ENCODE measurements around the gene LYSET.

LYSET gene

GRCh38 chr14:93214598-93214997 lies 29.5 kb downstream of the LYSET start:
- no peaks in the 10 kb centered on the region for H3K79me2 ChIP-seq (ENCODE audit: insufficient read depth, low read length)
- H3K9me2 ChIP-seq (ENCODE audit: low read depth, low read length), result no peaks in the 10 kb centered on the region
- H3K27me3 ChIP-seq (ENCODE audit: insufficient read depth, low read length), result no peaks in the 10 kb centered on the region
- no peak overlapping the region for H3K9ac ChIP-seq (ENCODE audit: low read length)
- H3K9me3 ChIP-seq (ENCODE audit: low read length), result no peaks in the 10 kb centered on the region
- H4K20me1 ChIP-seq (ENCODE audit: insufficient read depth, low read length), result no peaks in the 10 kb centered on the region
- no peak overlapping the region for H3K27ac ChIP-seq (ENCODE audit: low read depth, low read length, poor library complexity, severe bottlenecking)
- H2AFZ ChIP-seq (ENCODE audit: low read length), result no peak overlapping the region
- H3K4me3 ChIP-seq (ENCODE audit: low read depth, low read length, poor library complexity, severe bottlenecking), result no peak overlapping the region
- H3K4me1 ChIP-seq (ENCODE audit: insufficient read depth, low read length, severe bottlenecking), result peaks cover 11% of the 10 kb centered on the region
- no peaks in the 10 kb centered on the region for H3F3A ChIP-seq (ENCODE audit: insufficient read depth, low read length)
- no peak overlapping the region for H3K4me2 ChIP-seq (ENCODE audit: low read length)
- H3K36me3 ChIP-seq (ENCODE audit: insufficient read depth, low read length), result peaks cover 79% of the 10 kb centered on the region
- TF ChIP-seq CTCF (IDR thresholded peaks at IDR 0.05; ENCODE audit: low read length) (no peak), EZH2 (IDR thresholded peaks at IDR 0.05; ENCODE audit: borderline replicate concordance, low read length) (no peak)

- Histone ChIP-seq H3K9ac (ENCODE audit: low read length) (no peak overlapping the region), H3K9me2 (ENCODE audit: low read depth, low read length) (no peaks in the 10 kb centered on the region), H3K4me3 (ENCODE audit: low read depth, low read length, poor library complexity, severe bottlenecking) (no peak overlapping the region), H3F3A (ENCODE audit: insufficient read depth, low read length) (no peaks in the 10 kb centered on the region), H3K9me3 (ENCODE audit: low read length) (no peaks in the 10 kb centered on the region), H3K36me3 (ENCODE audit: insufficient read depth, low read length) (peaks cover 78% of the 10 kb centered on the region), H2AFZ (ENCODE audit: low read length) (no peak overlapping the region), H4K20me1 (ENCODE audit: insufficient read depth, low read length) (no peaks in the 10 kb centered on the region), H3K4me2 (ENCODE audit: low read length) (no peak overlapping the region), H3K4me1 (ENCODE audit: insufficient read depth, low read length, severe bottlenecking) (no peaks in the 10 kb centered on the region), H3K27me3 (ENCODE audit: insufficient read depth, low read length) (no peaks in the 10 kb centered on the region), H3K79me2 (ENCODE audit: insufficient read depth, low read length) (no peaks in the 10 kb centered on the region), H3K27ac (ENCODE audit: low read depth, low read length, poor library complexity, severe bottlenecking) (no peak overlapping the region)
- TF ChIP-seq EZH2 (IDR thresholded peaks at IDR 0.05; ENCODE audit: borderline replicate concordance, low read length) (no peak), CTCF (IDR thresholded peaks at IDR 0.05; ENCODE audit: low read length) (peak; percentile 78)
Measured at GRCh38 chr14:93219103-93219726, 34.1 kb downstream of the LYSET start.

GRCh38 chr14:93220509-93220908 lies 35.4 kb downstream of the LYSET start:
- no peak for TF ChIP-seq CTCF (IDR thresholded peaks at IDR 0.05; ENCODE audit: low read length)
- TF ChIP-seq EZH2 (IDR thresholded peaks at IDR 0.05; ENCODE audit: borderline replicate concordance, low read length), result no peak
- H3K4me1 ChIP-seq (ENCODE audit: insufficient read depth, low read length, severe bottlenecking), result no peaks in the 10 kb centered on the region
- H3K27me3 ChIP-seq (ENCODE audit: insufficient read depth, low read length), result no peaks in the 10 kb centered on the region
- no peak overlapping the region for H3K9ac ChIP-seq (ENCODE audit: low read length)
- no peak overlapping the region for H3K27ac ChIP-seq (ENCODE audit: low read depth, low read length, poor library complexity, severe bottlenecking)
- H3K79me2 ChIP-seq (ENCODE audit: insufficient read depth, low read length), result no peaks in the 10 kb centered on the region
- H3K4me3 ChIP-seq (ENCODE audit: low read depth, low read length, poor library complexity, severe bottlenecking), result no peak overlapping the region
- no peak overlapping the region for H2AFZ ChIP-seq (ENCODE audit: low read length)
- H3K9me3 ChIP-seq (ENCODE audit: low read length), result no peaks in the 10 kb centered on the region
- H3K4me2 ChIP-seq (ENCODE audit: low read length), result no peak overlapping the region
- peaks cover 76% of the 10 kb centered on the region for H3K36me3 ChIP-seq (ENCODE audit: insufficient read depth, low read length)
- no peaks in the 10 kb centered on the region for H3K9me2 ChIP-seq (ENCODE audit: low read depth, low read length)
- no peaks in the 10 kb centered on the region for H4K20me1 ChIP-seq (ENCODE audit: insufficient read depth, low read length)
- no peaks in the 10 kb centered on the region for H3F3A ChIP-seq (ENCODE audit: insufficient read depth, low read length)
